ENCODE measurements around the gene MICAL2. TPM values are rescaled to one million over a fixed set of nuclear protein-coding genes. Genes with fewer than 3 reads are reported as not detected.

The MICAL2 gene
- total and polyA plus RNA-seq, 2 of the 8 experiments (the other 6 are each of a cell fraction or from before 2014, with no cell fraction given): 1.3 to 4.1 TPM

GRCh38 chr11:12261551-12261950 is 151.2 kb downstream of the MICAL2 start:
- H3K18ac ChIP-seq (ENCODE audit: extremely low read depth, low read length): no peak overlapping the region
- 92% methylated on average over 5 of the region's 5 CpGs; no CpG with 5 or more reads in 1 of the 2 experiments for WGBS, 2 experiments (ENCODE audit: extremely low coverage in 1 of 2, insufficient coverage in 1 of 2, insufficient read length in 1 of 2, insufficient replicate concordance in 2 of 2, low coverage in 1 of 2, low lambda C conversion rate in 2 of 2, missing lambda C conversion rate in 1 of 2)
- H3K4ac ChIP-seq (replicated peaks; ENCODE audit: insufficient read length, low read depth, low read length): no peak overlapping the region
- H3K27me3 ChIP-seq (replicated peaks in 1 of 4; ENCODE audit: control insufficient read depth in 3 of 4, extremely low read depth in 1 of 4, insufficient read depth in 3 of 4, low read length in 3 of 4): no peaks in the 10 kb centered on the region
- H4K20me1 ChIP-seq (replicated peaks in 1 of 2; ENCODE audit: control insufficient read depth in 1 of 2, insufficient read depth in 2 of 2, low read length in 2 of 2): no peaks in the 10 kb centered on the region
- no peak overlapping the region for H3K9ac ChIP-seq (replicated peaks in 1 of 4; ENCODE audit: extremely low read depth in 1 of 4, low read depth in 3 of 4, low read length in 3 of 4)
- H3K36me3 ChIP-seq (ENCODE audit: control insufficient read depth in 2 of 4, insufficient read depth in 4 of 4, low read length in 3 of 4): no peaks in the 10 kb centered on the region
- no peak overlapping the region for H4K5ac ChIP-seq (ENCODE audit: insufficient read length, low read depth, low read length)
- no peak overlapping the region for H3K23ac ChIP-seq (ENCODE audit: insufficient read length)
- no peaks in the 10 kb centered on the region for H3K9me3 ChIP-seq (ENCODE audit: insufficient read depth in 2 of 2, low read depth in 1 of 2, low read length in 1 of 2)
- no peak overlapping the region for H2BK20ac ChIP-seq (ENCODE audit: low read length)
- no peak overlapping the region for H2BK5ac ChIP-seq (ENCODE audit: low read depth, low read length)
- no peak overlapping the region for H4K91ac ChIP-seq (replicated peaks; ENCODE audit: insufficient read length, low read length)
- no peaks in the 10 kb centered on the region for H3K23me2 ChIP-seq (ENCODE audit: low read depth, low read length)
- FAIRE-seq (no peak), DNase-seq (ENCODE audit: low read depth in 1 of 2, low spot score in 2 of 2) (no peak)
- no peak overlapping the region for H3K4me3 ChIP-seq (ENCODE audit: extremely low read depth in 1 of 4, insufficient read depth in 2 of 4, low read depth in 3 of 4, low read length in 4 of 4)
- no peak overlapping the region for H2BK12ac ChIP-seq (ENCODE audit: low read depth, low read length)
- no peak overlapping the region for H4K8ac ChIP-seq (ENCODE audit: extremely low read depth, insufficient read depth, low read length)
- H2AFZ ChIP-seq (ENCODE audit: low read length): no peak overlapping the region
- ChIA-PET CTCF (ENCODE audit: partially characterized antibody) (interaction anchor here (0.9 to 2.6 kb wide), 8 partner anchors 9 to 214 kb away, joined by 3 to 13 read pairs (median 4); no protein-coding TSS in a partner anchor), POLR2A (ENCODE audit: partially characterized antibody) (no interaction called here)
- no peaks in the 10 kb centered on the region for H3K79me1 ChIP-seq (ENCODE audit: low read depth, low read length)
- H3K56ac ChIP-seq (replicated peaks; ENCODE audit: insufficient read length, low read depth, low read length): no peak overlapping the region
- no peaks in the 10 kb centered on the region for H3K79me2 ChIP-seq (ENCODE audit: control insufficient read depth in 1 of 2, insufficient read depth in 2 of 2, low read length in 2 of 2)
- no peak overlapping the region for H2AK5ac ChIP-seq (ENCODE audit: low read depth, low read length)
- H2BK120ac ChIP-seq (replicated peaks; ENCODE audit: low read depth, low read length): no peak overlapping the region
- H2BK15ac ChIP-seq (ENCODE audit: low read length): no peak overlapping the region
- H3K27ac ChIP-seq (ENCODE audit: low read depth, low read length): no peak overlapping the region
- H3K4me2 ChIP-seq (ENCODE audit: insufficient read depth in 1 of 2, low read depth in 2 of 2, low read length in 2 of 2): no peak overlapping the region
- H3K4me1 ChIP-seq (replicated peaks in 1 of 4; ENCODE audit: control insufficient read depth in 3 of 4, insufficient read depth in 4 of 4, low read length in 3 of 4): peaks cover 0 to 4% (median 0%) of the 10 kb centered on the region in 4 experiments; a peak in 1 of 7 replicates
- H3K14ac ChIP-seq (ENCODE audit: insufficient read length): no peak overlapping the region
- TF ChIP-seq CREB1 (IDR thresholded peaks at IDR 0.05) (no peak), NANOG (IDR thresholded peaks at IDR 0.05; ENCODE audit: insufficient read depth, low read depth, low read length, poor library complexity, severe bottlenecking) (no peak), SIN3A (conservative IDR thresholded peaks at IDR 0.05 in 1 of 2, IDR thresholded peaks at IDR 0.05 in 1 of 2; ENCODE audit: low read depth in 1 of 2, low read length in 2 of 2) (no peak), MAX (IDR thresholded peaks at IDR 0.05) (no peak), EP300 (IDR thresholded peaks at IDR 0.05; ENCODE audit: borderline replicate concordance in 1 of 2, low read depth in 2 of 2, low read length in 2 of 2) (no peak), CTBP2 (IDR thresholded peaks at IDR 0.05; ENCODE audit: borderline replicate concordance, insufficient read depth, insufficient read length, low read length) (no peak), RAD21 (IDR thresholded peaks at IDR 0.05 in 1 of 2, conservative IDR thresholded peaks at IDR 0.05 in 1 of 2; ENCODE audit: low read depth in 2 of 2, low read length in 2 of 2) (no peak), CHD2 (IDR thresholded peaks at IDR 0.05; ENCODE audit: low read length) (no peak), CTCF (IDR thresholded peaks at IDR 0.05; ENCODE audit: control extremely low read depth in 1 of 3, insufficient read depth in 1 of 3, low read depth in 1 of 3, low read length in 3 of 3) (no peak), EGR1 (IDR thresholded peaks at IDR 0.05; ENCODE audit: borderline replicate concordance, low read depth, low read length) (no peak)

Measured in H1 (cell line).